Erythroblast (primary cell): Measurements from ENCODE around the gene RIT2.

Experiments used
- GATA1 ChIP-seq: IDR thresholded peaks from 2 replicates; pipeline ENCODE4 v1.6.1; 2011; ENCODE audit warnings: low read depth, mild to moderate bottlenecking, control low read depth, low read length, moderate library complexity
- POLR2A ChIP-seq: IDR thresholded peaks from 2 replicates; pipeline ENCODE4 v1.6.1; 2011; ENCODE audit warnings: mild to moderate bottlenecking, low read length

- TF ChIP-seq GATA1 (no peak), POLR2A (no peak)
Observed at GRCh38 chr18:43012951-43013350, 102.5 kb downstream of the RIT2 start.
